Measurements from ENCODE around the gene ANXA2R.
A peak's percentile ranks its signal among the peaks of the same experiment; 100 is the strongest.

GRCh38 chr5:43037636-43038495, 2.3 kb downstream of the ANXA2R start:
- TF ChIP-seq POLR2AphosphoS5 (IDR thresholded peaks at IDR 0.05) = peak; percentile 25 to 43
- TF ChIP-seq CTCF (IDR thresholded peaks at IDR 0.05) = no peak
- no peak for TF ChIP-seq EP300 (IDR thresholded peaks at IDR 0.05)
